NCI-H2196 (cell line): Measurements from ENCODE around the gene DPYD.

Source experiments
- DNase-seq: peaks from one replicate; lab custom pipeline; 2025; ENCODE audit not compliant: unreplicated experiment; lab: John Stamatoyannopoulos, UW

Gene DPYD

GRCh38 chr1:97163591-97164275, 757.1 kb downstream of the DPYD start:
- no peak for DNase-seq

- no peak for DNase-seq
Measured at GRCh38 chr1:97160818-97161217, 760.0 kb downstream of the DPYD start.

GRCh38 chr1:97159342-97159741, 761.5 kb downstream of the DPYD start:
- DNase-seq, result no peak

GRCh38 chr1:97158691-97159096, 762.1 kb downstream of the DPYD start:
- no peak for DNase-seq

- DNase-seq, result no peak
Measured at GRCh38 chr1:97157991-97158390, 762.8 kb downstream of the DPYD start.

- no peak for DNase-seq
Measured at GRCh38 chr1:97151651-97152050, 769.2 kb downstream of the DPYD start.

GRCh38 chr1:97145321-97145956, 775.4 kb downstream of the DPYD start:
- no peak for DNase-seq

GRCh38 chr1:97144527-97144926, 776.3 kb downstream of the DPYD start:
- no peak for DNase-seq

GRCh38 chr1:97143236-97143882, 777.5 kb downstream of the DPYD start:
- DNase-seq, result no peak

GRCh38 chr1:97140611-97141010, 780.2 kb downstream of the DPYD start:
- no peak for DNase-seq

GRCh38 chr1:97139512-97139911, 781.3 kb downstream of the DPYD start:
- no peak for DNase-seq

- DNase-seq, result no peak
Measured at GRCh38 chr1:97138515-97139032, 782.3 kb downstream of the DPYD start.

- peak; percentile 4 for DNase-seq
Measured at GRCh38 chr1:97137862-97138514, 782.8 kb downstream of the DPYD start.

- no peak for DNase-seq
Measured at GRCh38 chr1:97136996-97137395, 783.8 kb downstream of the DPYD start.

- no peak for DNase-seq
Measured at GRCh38 chr1:97135972-97136371, 784.9 kb downstream of the DPYD start.

GRCh38 chr1:97128426-97128825, 792.4 kb downstream of the DPYD start:
- no peak for DNase-seq

- DNase-seq, result no peak
Measured at GRCh38 chr1:97123717-97124431, 797.0 kb downstream of the DPYD start.

GRCh38 chr1:97120806-97121205, 800.0 kb downstream of the DPYD start:
- no peak for DNase-seq

- no peak for DNase-seq
Measured at GRCh38 chr1:97119260-97120158, 801.3 kb downstream of the DPYD start.

- DNase-seq, result no peak
Measured at GRCh38 chr1:97114842-97115241, 806.0 kb downstream of the DPYD start.
